OCI-LY1 (cell line): Measurements from ENCODE around the gene PGLYRP2.

Experiments used
- H2AFZ ChIP-seq: fragments of 200-600 bp; sonication (generic), shearing (Covaris generic); 2 replicates; pipeline ENCODE4 v1.6.0; 2014; ENCODE audit warnings: antibody characterized with exemption, mild to moderate bottlenecking, low read length
- H3F3A ChIP-seq: fragments of 200-600 bp; sonication (generic), shearing (Covaris generic); 2 replicates; pipeline ENCODE4 v1.6.0; 2014; ENCODE audit warnings: mild to moderate bottlenecking, antibody characterized with exemption, low read length, moderate library complexity; ENCODE audit not compliant: insufficient read depth
- H3K27ac ChIP-seq: fragments of 200-600 bp; sonication (generic); 2 replicates; pipeline ENCODE4 v1.5.1; 2014; ENCODE audit warnings: low read length, mixed run types, mild to moderate bottlenecking, low read depth; ENCODE audit not compliant: poor library complexity, severe bottlenecking
- H3K27me3 ChIP-seq: fragments of 200-600 bp; sonication (generic); 2 replicates; pipeline ENCODE4 v1.6.0; 2014; ENCODE audit warnings: antibody characterized with exemption, mild to moderate bottlenecking, low read length, moderate library complexity; ENCODE audit not compliant: insufficient read depth
- H3K36me3 ChIP-seq: fragments of 200-600 bp; sonication (generic); 2 replicates; pipeline ENCODE4 v1.6.1; 2014; ENCODE audit warnings: mild to moderate bottlenecking, antibody characterized with exemption, low read length, moderate library complexity, mixed read lengths; ENCODE audit not compliant: insufficient read depth
- H3K4me1 ChIP-seq: fragments of 200-600 bp; sonication (generic); 2 replicates; pipeline ENCODE4 v1.5.1; 2014; ENCODE audit warnings: mild to moderate bottlenecking, low read length, moderate library complexity; ENCODE audit not compliant: insufficient read depth, severe bottlenecking
- H3K4me2 ChIP-seq: fragments of 200-600 bp; sonication (generic), shearing (Covaris generic); 2 replicates; pipeline ENCODE4 v1.6.1; 2014; ENCODE audit warnings: low read length
- H3K4me3 ChIP-seq: fragments of 200-600 bp; sonication (generic); 2 replicates; pipeline ENCODE4 v1.5.1; 2014; ENCODE audit warnings: low read length, low read depth, mild to moderate bottlenecking, mixed read lengths; ENCODE audit not compliant: poor library complexity, severe bottlenecking
- H3K79me2 ChIP-seq: fragments of 200-600 bp; shearing (Covaris generic); 2 replicates; pipeline ENCODE4 v1.6.1; 2016; ENCODE audit warnings: mixed run types, low read length, mixed read lengths; ENCODE audit not compliant: insufficient read depth
- H3K9ac ChIP-seq: fragments of 200-600 bp; sonication (generic), shearing (Covaris generic); 2 replicates; pipeline ENCODE4 v1.6.1; 2014; ENCODE audit warnings: mild to moderate bottlenecking, low read length, mixed read lengths
- H3K9me2 ChIP-seq: fragments of 200-600 bp; sonication (generic), shearing (Covaris generic); 2 replicates; pipeline ENCODE4 v1.6.1; 2014; ENCODE audit warnings: low read depth, mild to moderate bottlenecking, low read length, mixed read lengths
- H3K9me3 ChIP-seq: fragments of 200-600 bp; shearing (Covaris generic); 2 replicates; pipeline ENCODE4 v1.6.1; 2014; ENCODE audit warnings: low read length, mixed read lengths
- H4K20me1 ChIP-seq: fragments of 200-600 bp; sonication (generic), shearing (Covaris generic); 2 replicates; pipeline ENCODE4 v1.6.0; 2016; ENCODE audit warnings: mild to moderate bottlenecking, low read length; ENCODE audit not compliant: insufficient read depth
- CTCF ChIP-seq: fragments of 200-600 bp; sonication (generic), shearing (Covaris generic); IDR thresholded peaks from 2 replicates; pipeline ENCODE4 v1.5.1; 2017; ENCODE audit warnings: mild to moderate bottlenecking, antibody characterized with exemption, low read length, moderate library complexity, mixed read lengths
- EZH2 ChIP-seq: fragments of 200-600 bp; sonication (generic), shearing (Covaris generic); IDR thresholded peaks from 2 replicates; pipeline ENCODE4 v1.8.0; 2017; ENCODE audit warnings: borderline replicate concordance, mixed run types, mild to moderate bottlenecking, antibody characterized with exemption, low read length, moderate library complexity, mixed read lengths

PGLYRP2 gene

GRCh38 chr19:15508035-15508710 lies 28.9 kb upstream of the PGLYRP2 start, which contains the start of gene CYP4F22:
Gene CYP4F22, plus strand, starts transcription at chr19:15508525. Its CDS starts 16,812 bp downstream, at chr19:15525337.
- TF ChIP-seq CTCF: no peak
- Histone ChIP-seq H2AFZ (no peak within 1 kb of the TSS), H3K9ac (no peak within 1 kb of the TSS), H3K9me2 (no peaks in the 10 kb centered on the region), H3K9me3 (no peaks in the 10 kb centered on the region), H3K4me2 (no peak within 1 kb of the TSS), H3F3A (no peaks in the 10 kb centered on the region), H3K36me3 (no peaks in the 10 kb centered on the region), H3K4me1 (no peaks in the 10 kb centered on the region), H3K4me3 (no peak within 1 kb of the TSS), H3K27ac (no peak within 1 kb of the TSS), H3K79me2 (no peaks in the 10 kb centered on the region), H3K27me3 (no peaks in the 10 kb centered on the region), H4K20me1 (no peaks in the 10 kb centered on the region)

- H3K9ac ChIP-seq: no peak overlapping the region
- no peaks in the 10 kb centered on the region for H3K4me1 ChIP-seq
- TF ChIP-seq EZH2 (no peak), CTCF (no peak)
- no peaks in the 10 kb centered on the region for H3K9me2 ChIP-seq
- H3K4me2 ChIP-seq: no peak overlapping the region
- no peaks in the 10 kb centered on the region for H4K20me1 ChIP-seq
- no peaks in the 10 kb centered on the region for H3K27me3 ChIP-seq
- H3K4me3 ChIP-seq: no peak overlapping the region
- no peak overlapping the region for H3K27ac ChIP-seq
- H2AFZ ChIP-seq: no peak overlapping the region
- H3K9me3 ChIP-seq: no peaks in the 10 kb centered on the region
- no peaks in the 10 kb centered on the region for H3F3A ChIP-seq
- H3K79me2 ChIP-seq: no peaks in the 10 kb centered on the region
- no peaks in the 10 kb centered on the region for H3K36me3 ChIP-seq
Measured at GRCh38 chr19:15507068-15508034, 28.1 kb upstream of the PGLYRP2 start.

GRCh38 chr19:15506074-15506571 lies 26.8 kb upstream of the PGLYRP2 start:
- no peaks in the 10 kb centered on the region for H3K36me3 ChIP-seq
- no peaks in the 10 kb centered on the region for H3K9me2 ChIP-seq
- H3K4me1 ChIP-seq: no peaks in the 10 kb centered on the region
- no peak overlapping the region for H3K4me3 ChIP-seq
- no peak overlapping the region for H3K27ac ChIP-seq
- TF ChIP-seq EZH2 (no peak), CTCF (no peak)
- no peaks in the 10 kb centered on the region for H3K79me2 ChIP-seq
- H4K20me1 ChIP-seq: no peaks in the 10 kb centered on the region
- H3F3A ChIP-seq: no peaks in the 10 kb centered on the region
- H3K9ac ChIP-seq: no peak overlapping the region
- H3K9me3 ChIP-seq: no peaks in the 10 kb centered on the region
- no peak overlapping the region for H3K4me2 ChIP-seq
- H2AFZ ChIP-seq: no peak overlapping the region
- no peaks in the 10 kb centered on the region for H3K27me3 ChIP-seq
